ENCODE measurements around the gene NUP93. TPM values are rescaled to one million over a fixed set of nuclear protein-coding genes. Genes with fewer than 3 reads are reported as not detected.

The NUP93 gene
- total and polyA plus RNA-seq, 2 of the 8 experiments (the other 6 are each of a cell fraction or from before 2014, with no cell fraction given), result 147 to 201 TPM

GRCh38 chr16:56738221-56738620, 8.3 kb downstream of the NUP93 start:
- ChIA-PET CTCF (ENCODE audit: partially characterized antibody) (no interaction called here), POLR2A (ENCODE audit: partially characterized antibody) (no interaction called here)
- 91% methylated on average over 1 of the region's 1 CpG; no CpG with 5 or more reads in 1 of the 2 experiments for WGBS, 2 experiments (ENCODE audit: extremely low coverage in 1 of 2, insufficient coverage in 1 of 2, insufficient read length in 1 of 2, insufficient replicate concordance in 2 of 2, low coverage in 1 of 2, low lambda C conversion rate in 2 of 2, missing lambda C conversion rate in 1 of 2)
- FAIRE-seq (no peak), DNase-seq (ENCODE audit: low read depth in 1 of 2, low spot score in 2 of 2) (no peak)
- H3K27ac ChIP-seq (ENCODE audit: low read depth, low read length), result no peak overlapping the region
- no peak overlapping the region for H3K4ac ChIP-seq (replicated peaks; ENCODE audit: insufficient read length, low read depth, low read length)
- no peak overlapping the region for H2BK15ac ChIP-seq (ENCODE audit: low read length)
- H3K9me3 ChIP-seq (ENCODE audit: insufficient read depth in 2 of 2, low read depth in 1 of 2, low read length in 1 of 2), result no peaks in the 10 kb centered on the region; a peak in 2 of 4 replicates
- H3K14ac ChIP-seq (ENCODE audit: insufficient read length), result no peak overlapping the region
- H4K91ac ChIP-seq (replicated peaks; ENCODE audit: insufficient read length, low read length), result no peak overlapping the region
- H3K23ac ChIP-seq (ENCODE audit: insufficient read length), result no peak overlapping the region
- H4K20me1 ChIP-seq (replicated peaks in 1 of 2; ENCODE audit: control insufficient read depth in 1 of 2, insufficient read depth in 2 of 2, low read length in 2 of 2), result peaks cover 4 to 12% of the 10 kb centered on the region in 2 experiments
- H2BK12ac ChIP-seq (ENCODE audit: low read depth, low read length), result no peak overlapping the region
- H4K8ac ChIP-seq (ENCODE audit: extremely low read depth, insufficient read depth, low read length), result no peak overlapping the region
- no peaks in the 10 kb centered on the region; the same call in 1 of the 2 replicates for H3K23me2 ChIP-seq (ENCODE audit: low read depth, low read length)
- H3K56ac ChIP-seq (replicated peaks; ENCODE audit: insufficient read length, low read depth, low read length), result no peak overlapping the region
- H3K36me3 ChIP-seq (ENCODE audit: control insufficient read depth in 2 of 4, insufficient read depth in 4 of 4, low read length in 3 of 4), result no peaks in the 10 kb centered on the region; a peak in 1 of 8 replicates
- no peaks in the 10 kb centered on the region for H3K4me1 ChIP-seq (replicated peaks in 1 of 4; ENCODE audit: control insufficient read depth in 3 of 4, insufficient read depth in 4 of 4, low read length in 3 of 4)
- no peak overlapping the region for H3K4me3 ChIP-seq (ENCODE audit: extremely low read depth in 1 of 4, insufficient read depth in 2 of 4, low read depth in 3 of 4, low read length in 4 of 4)
- H3K79me2 ChIP-seq (ENCODE audit: control insufficient read depth in 1 of 2, insufficient read depth in 2 of 2, low read length in 2 of 2), result peaks cover 14 to 75% of the 10 kb centered on the region in 2 experiments; a peak in 3 of 4 replicates
- H3K4me2 ChIP-seq (ENCODE audit: insufficient read depth in 1 of 2, low read depth in 2 of 2, low read length in 2 of 2), result no peak overlapping the region
- no peak overlapping the region for H3K18ac ChIP-seq (ENCODE audit: extremely low read depth, low read length)
- H2BK20ac ChIP-seq (ENCODE audit: low read length), result no peak overlapping the region
- H3K79me1 ChIP-seq (ENCODE audit: low read depth, low read length), result peaks cover 10% of the 10 kb centered on the region
- no peak overlapping the region for H3K9ac ChIP-seq (replicated peaks in 1 of 4; ENCODE audit: extremely low read depth in 1 of 4, low read depth in 3 of 4, low read length in 3 of 4)
- no peaks in the 10 kb centered on the region for H3K27me3 ChIP-seq (replicated peaks in 1 of 4; ENCODE audit: control insufficient read depth in 3 of 4, extremely low read depth in 1 of 4, insufficient read depth in 3 of 4, low read length in 3 of 4)
- no peak overlapping the region for H2BK120ac ChIP-seq (replicated peaks; ENCODE audit: low read depth, low read length)
- H4K5ac ChIP-seq (ENCODE audit: insufficient read length, low read depth, low read length), result no peak overlapping the region
- no peak overlapping the region for H2BK5ac ChIP-seq (ENCODE audit: low read depth, low read length)
- H2AFZ ChIP-seq (ENCODE audit: low read length), result no peak overlapping the region
- no peak overlapping the region for H2AK5ac ChIP-seq (ENCODE audit: low read depth, low read length)
- no peak for TF ChIP-seq E2F6 (IDR thresholded peaks at IDR 0.05)
- no peak for TF ChIP-seq POU5F1 (IDR thresholded peaks at IDR 0.05; ENCODE audit: low read depth, low read length)
- TF ChIP-seq KDM4A (IDR thresholded peaks at IDR 0.05; ENCODE audit: low read depth, low read length, severe bottlenecking), result no peak
- TF ChIP-seq KDM5A (IDR thresholded peaks at IDR 0.05; ENCODE audit: low read length), result no peak
- TF ChIP-seq EGR1 (IDR thresholded peaks at IDR 0.05; ENCODE audit: borderline replicate concordance, low read depth, low read length), result no peak
- no peak for TF ChIP-seq HDAC2 (IDR thresholded peaks at IDR 0.05; ENCODE audit: borderline replicate concordance in 1 of 2, low read depth in 2 of 2, low read length in 2 of 2)
- TF ChIP-seq CREB1 (IDR thresholded peaks at IDR 0.05), result no peak
- no peak for TF ChIP-seq SP2 (IDR thresholded peaks at IDR 0.05; ENCODE audit: low read length)
- TF ChIP-seq PHF8 (conservative IDR thresholded peaks at IDR 0.05; ENCODE audit: low read depth, low read length), result no peak
- no peak for TF ChIP-seq BACH1 (IDR thresholded peaks at IDR 0.05; ENCODE audit: low read length)
- no peak for TF ChIP-seq EZH2 (IDR thresholded peaks at IDR 0.05; ENCODE audit: low read depth, low read length, severe bottlenecking)
- no peak for TF ChIP-seq JUN (IDR thresholded peaks at IDR 0.05; ENCODE audit: low read depth, low read length)
- no peak for TF ChIP-seq HDAC6 (IDR thresholded peaks at IDR 0.05; ENCODE audit: low read depth, low read length)
- no peak for TF ChIP-seq POLR2AphosphoS5 (IDR thresholded peaks at IDR 0.05; ENCODE audit: low read depth, low read length)
- TF ChIP-seq RBBP5 (IDR thresholded peaks at IDR 0.05; ENCODE audit: borderline replicate concordance, low read depth, low read length), result no peak

All from H1 (cell line).